Natural killer cell (primary cell): ENCODE measurements around the gene MAD1L1. TPM values are rescaled to one million over a fixed set of nuclear protein-coding genes. Genes with fewer than 3 reads are reported as not detected.

ENCODE experiments used
- ATAC-seq, 3 donors: fragments of 150-1000 bp in 2 of 3; fragments of 200-7000 bp in 1 of 3; cut with Tn5 transposase; 1 replicate in 1 of 3; 2 replicates in 2 of 3; pipeline ENCODE4 v1.10.0; 2021; ENCODE audit warnings: mild to moderate bottlenecking in 2 of 3, moderate library complexity in 2 of 3
- DNase-seq, 2 donors: peaks; one replicate each; pipeline versions ENCODE4 v3.0.0 to v3.0.0-alpha.2; 2013 to 2021; ENCODE audit warnings: mixed read lengths in 1 of 2
- H3K27ac ChIP-seq: one replicate; pipeline ENCODE4 v1.5.1; 2013; ENCODE audit warnings: mild to moderate bottlenecking, low read length
- H3K27me3 ChIP-seq: one replicate; pipeline ENCODE4 v1.6.1; 2013; ENCODE audit warnings: low read length; ENCODE audit not compliant: control insufficient read depth, insufficient read depth
- H3K36me3 ChIP-seq: one replicate; pipeline ENCODE4 v1.6.1; 2013; ENCODE audit warnings: low read length; ENCODE audit not compliant: control insufficient read depth, insufficient read depth
- H3K4me1 ChIP-seq: one replicate; pipeline ENCODE4 v1.6.1; 2013; ENCODE audit warnings: low read length; ENCODE audit not compliant: control insufficient read depth, insufficient read depth
- H3K4me3 ChIP-seq: one replicate; pipeline ENCODE4 v1.5.1; 2013; ENCODE audit warnings: low read length
- H3K9me3 ChIP-seq: one replicate; pipeline ENCODE4 v1.6.1; 2013; ENCODE audit warnings: low read length; ENCODE audit not compliant: control insufficient read depth, insufficient read depth
- H3K27ac Mint-ChIP-seq, 2 donors: one replicate each; pipeline ENCODE4 v1.8.0; 2022; ENCODE audit warnings: mild to moderate bottlenecking in 2 of 2, mixed read lengths in 2 of 2, moderate library complexity in 1 of 2
- H3K27me3 Mint-ChIP-seq, 2 donors: one replicate each; pipeline ENCODE4 v1.8.0; 2022; ENCODE audit warnings: low read depth in 2 of 2, mixed read lengths in 2 of 2
- H3K36me3 Mint-ChIP-seq: one replicate; pipeline ENCODE4 v1.8.0; 2022; ENCODE audit warnings: mixed read lengths
- H3K4me1 Mint-ChIP-seq, 2 donors: one replicate each; pipeline ENCODE4 v1.8.0; 2022; ENCODE audit warnings: mixed read lengths in 2 of 2
- H3K4me3 Mint-ChIP-seq: one replicate; pipeline ENCODE4 v1.8.0; 2022; ENCODE audit warnings: mild to moderate bottlenecking, moderate library complexity, mixed read lengths
- H3K9me3 Mint-ChIP-seq, 2 donors: one replicate each; pipeline ENCODE4 v1.8.0; 2022; ENCODE audit warnings: mixed read lengths in 2 of 2
- WGBS: methylation state at CpG from one replicate; pipeline ENCODE4 v1.1.7; 2013; ENCODE audit warnings: missing lambda C conversion rate; ENCODE audit not compliant: insufficient coverage; 5-methylcytosine and 5-hydroxymethylcytosine counted together
- intact Hi-C: fragments of 100-400 bp; cut with micrococcal nuclease; formaldehyde crosslinking; loops from one replicate; pipeline ENCODE4 v1.14.2; 2022
- total RNA-seq, 4 donors: library from RNA; stranded (reverse); fragments of 120-200 nt in 1 of 4; gene quantifications; one replicate each; pipeline versions ENCODE4 v1.2.3 to v1.2.4, GENCODE V29; 2013 to 2022
- TF ChIP-seq, protein P1 (sequence below): fragments of 200-600 bp; IDR thresholded peaks from one replicate; pipeline ENCODE4 v1.8.0; 2022; ENCODE audit warnings: antibody characterized with exemption

The MAD1L1 gene
- total RNA-seq, 3 donors from 2014 or later (not counting 1 experiment from before 2014, with no cell fraction given), result 53.6 to 81.2 (median 77.4) TPM

DNA sequence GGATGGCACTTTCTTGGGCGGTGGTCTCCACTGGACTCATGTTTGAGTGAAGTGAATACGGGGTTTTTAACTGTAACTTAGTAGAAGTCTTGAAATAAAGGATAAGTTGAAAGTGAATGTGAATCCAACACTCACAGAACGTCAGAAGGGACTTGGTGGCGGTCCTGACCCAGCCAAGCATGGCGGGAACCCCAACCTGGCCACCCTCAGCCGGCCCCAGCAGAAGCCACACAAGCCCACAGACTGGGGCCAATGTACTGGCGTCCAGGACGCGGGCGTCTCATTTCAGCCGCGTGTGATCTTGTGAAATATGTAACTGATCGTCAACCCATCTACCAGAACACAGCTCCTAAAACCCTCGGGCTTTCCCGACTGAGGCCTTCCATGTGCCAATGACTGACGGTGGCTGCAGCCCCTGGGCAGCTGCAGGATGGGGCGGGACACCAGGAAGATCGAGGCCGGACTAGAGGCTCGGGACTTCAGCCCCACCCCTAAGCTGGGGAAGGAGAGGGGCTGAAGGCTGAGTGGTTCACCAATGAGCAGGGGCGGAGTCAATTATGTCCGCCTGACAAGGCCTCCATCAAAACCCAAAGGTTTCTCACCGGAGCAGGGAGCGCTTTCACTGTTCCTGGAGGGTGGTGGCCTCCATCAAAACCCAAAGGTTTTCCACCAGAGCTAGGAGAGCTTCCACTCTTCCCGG lies 161.5 kb downstream of the MAD1L1 start:
- Mint-ChIP-seq H3K4me1 (peaks cover 11 to 13% of the 10 kb centered on the region in 2 donors), H3K27ac (no peak overlapping the region), H3K9me3 (no peaks in the 10 kb centered on the region), H3K4me3 (no peak overlapping the region), H3K36me3 (no peaks in the 10 kb centered on the region), H3K27me3 (peaks cover 0 to 5% of the 10 kb centered on the region in 2 donors)
- H3K9me3 ChIP-seq, result no peaks in the 10 kb centered on the region
- no peak overlapping the region for H3K27ac ChIP-seq
- no peak for DNase-seq
- intact Hi-C loops, result no loop called here
- peaks cover 16% of the 10 kb centered on the region for H3K4me1 ChIP-seq
- H3K4me3 ChIP-seq, result no peak overlapping the region
- ATAC-seq, result no peak
- H3K27me3 ChIP-seq, result no peaks in the 10 kb centered on the region
- WGBS, result 93% methylated on average over 24 of the region's 25 CpGs
- TF ChIP-seq, protein P1, sequence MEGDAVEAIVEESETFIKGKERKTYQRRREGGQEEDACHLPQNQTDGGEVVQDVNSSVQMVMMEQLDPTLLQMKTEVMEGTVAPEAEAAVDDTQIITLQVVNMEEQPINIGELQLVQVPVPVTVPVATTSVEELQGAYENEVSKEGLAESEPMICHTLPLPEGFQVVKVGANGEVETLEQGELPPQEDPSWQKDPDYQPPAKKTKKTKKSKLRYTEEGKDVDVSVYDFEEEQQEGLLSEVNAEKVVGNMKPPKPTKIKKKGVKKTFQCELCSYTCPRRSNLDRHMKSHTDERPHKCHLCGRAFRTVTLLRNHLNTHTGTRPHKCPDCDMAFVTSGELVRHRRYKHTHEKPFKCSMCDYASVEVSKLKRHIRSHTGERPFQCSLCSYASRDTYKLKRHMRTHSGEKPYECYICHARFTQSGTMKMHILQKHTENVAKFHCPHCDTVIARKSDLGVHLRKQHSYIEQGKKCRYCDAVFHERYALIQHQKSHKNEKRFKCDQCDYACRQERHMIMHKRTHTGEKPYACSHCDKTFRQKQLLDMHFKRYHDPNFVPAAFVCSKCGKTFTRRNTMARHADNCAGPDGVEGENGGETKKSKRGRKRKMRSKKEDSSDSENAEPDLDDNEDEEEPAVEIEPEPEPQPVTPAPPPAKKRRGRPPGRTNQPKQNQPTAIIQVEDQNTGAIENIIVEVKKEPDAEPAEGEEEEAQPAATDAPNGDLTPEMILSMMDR, result no peak
- H3K36me3 ChIP-seq, result no peaks in the 10 kb centered on the region

DNA sequence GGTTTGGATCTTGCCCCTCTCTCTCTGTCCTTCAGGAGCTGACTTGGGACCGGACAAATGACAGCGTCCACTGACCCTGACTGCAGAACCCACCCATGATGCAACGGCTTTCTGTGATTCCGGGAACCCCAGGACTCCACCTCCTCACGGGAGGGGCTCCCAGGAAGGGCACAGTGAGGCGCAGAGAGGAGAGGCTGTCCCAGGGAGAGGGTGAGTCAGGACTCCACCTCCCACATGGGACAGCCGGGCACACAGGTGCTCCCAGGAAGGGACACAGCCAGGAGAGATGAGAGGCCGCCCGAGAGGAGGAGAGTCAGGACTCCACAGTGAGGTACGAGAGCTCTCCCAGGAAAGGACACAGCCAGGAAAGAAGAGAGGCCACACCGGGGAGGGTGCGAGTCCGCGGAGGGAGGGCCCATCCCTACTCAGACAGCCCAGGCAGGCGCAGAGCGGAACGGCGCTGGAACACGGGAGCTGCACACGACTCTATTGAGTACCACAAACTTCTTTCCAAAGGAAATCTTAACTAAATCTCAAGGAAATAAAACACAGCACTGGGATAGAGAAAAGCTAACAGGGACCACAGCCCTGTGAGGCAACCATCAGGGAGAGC lies 162.5 kb downstream of the MAD1L1 start:
- H3K27me3 Mint-ChIP-seq, result peaks cover 0 to 2% of the 10 kb centered on the region in 2 donors
- no peaks in the 10 kb centered on the region for H3K9me3 Mint-ChIP-seq
- no peak overlapping the region for H3K27ac ChIP-seq
- DNase-seq, result no peak
- H3K4me1 ChIP-seq, result peaks cover 20% of the 10 kb centered on the region
- TF ChIP-seq, protein P1, result no peak
- H3K4me1 Mint-ChIP-seq, result peaks cover 6 to 11% of the 10 kb centered on the region in 2 donors
- no peaks in the 10 kb centered on the region for H3K27me3 ChIP-seq
- no peaks in the 10 kb centered on the region for H3K36me3 ChIP-seq
- H3K27ac Mint-ChIP-seq, result no peak overlapping the region
- no peak overlapping the region for H3K4me3 Mint-ChIP-seq
- no peaks in the 10 kb centered on the region for H3K36me3 Mint-ChIP-seq
- WGBS, result 92% methylated on average over 20 of the region's 20 CpGs
- ATAC-seq, result no peak
- no peaks in the 10 kb centered on the region for H3K9me3 ChIP-seq
- H3K4me3 ChIP-seq, result no peak overlapping the region
- intact Hi-C loops, result no loop called here

DNA sequence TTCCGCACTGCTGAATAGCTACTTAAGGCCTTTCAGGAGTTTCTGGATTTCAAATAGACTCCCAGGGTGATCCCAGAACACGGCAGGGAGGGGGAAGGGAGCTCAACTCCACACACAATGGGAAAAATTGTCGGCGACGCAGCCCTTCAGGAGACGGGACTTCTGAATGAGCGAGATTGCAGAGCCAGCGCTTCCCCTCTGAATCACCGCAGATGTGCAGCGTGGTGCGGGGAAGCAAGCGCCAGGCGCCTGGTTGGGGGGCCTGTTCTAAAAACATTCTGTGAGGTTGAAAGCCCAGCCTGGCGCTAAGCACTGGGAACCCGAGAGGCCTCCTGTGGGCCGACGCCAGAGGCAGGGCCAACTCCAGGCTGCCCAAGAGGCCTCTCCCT lies 163.3 kb downstream of the MAD1L1 start:
- H3K4me3 ChIP-seq, result no peak overlapping the region
- H3K9me3 ChIP-seq, result no peaks in the 10 kb centered on the region
- Mint-ChIP-seq H3K4me3 (no peak overlapping the region), H3K27ac (no peak overlapping the region), H3K9me3 (no peaks in the 10 kb centered on the region), H3K36me3 (no peaks in the 10 kb centered on the region), H3K4me1 (peaks cover 2 to 6% of the 10 kb centered on the region in 2 donors), H3K27me3 (no peaks in the 10 kb centered on the region)
- TF ChIP-seq, protein P1, result no peak
- ATAC-seq (no peak), DNase-seq (no peak)
- H3K27ac ChIP-seq, result no peak overlapping the region
- intact Hi-C loops, result no loop called here
- WGBS, result 90% methylated on average over 17 of the region's 17 CpGs
- H3K36me3 ChIP-seq, result no peaks in the 10 kb centered on the region
- H3K4me1 ChIP-seq, result peaks cover 12% of the 10 kb centered on the region
- no peaks in the 10 kb centered on the region for H3K27me3 ChIP-seq
